ENCODE results near the gene HSPA4.
A peak's percentile ranks its signal among the peaks of the same experiment; 100 is the strongest.

The HSPA4 gene

GRCh38 chr5:133108481-133108921, 56.7 kb downstream of the HSPA4 start:
- Histone ChIP-seq H2AK5ac (ENCODE audit: low read length, severe bottlenecking) (no peak overlapping the region), H3K9me3 (ENCODE audit: control insufficient read depth, low read length) (no peaks in the 10 kb centered on the region), H3K36me3 (ENCODE audit: control insufficient read depth in 1 of 2, insufficient read depth in 2 of 2, low read depth in 1 of 2, low read length in 2 of 2) (peaks cover 13 to 24% of the 10 kb centered on the region in 2 experiments), H3K27ac (ENCODE audit: low read length, poor library complexity, severe bottlenecking) (no peak overlapping the region), H2BK15ac (ENCODE audit: low read depth, poor library complexity, severe bottlenecking) (no peak overlapping the region), H3K4me3 (ENCODE audit: insufficient read depth in 1 of 2, low read depth in 1 of 2, low read length in 2 of 2) (no peak overlapping the region), H2AFZ (ENCODE audit: low read depth, low read length) (no peak overlapping the region), H3K23ac (ENCODE audit: low read length in 2 of 2) (no peak overlapping the region), H3K14ac (ENCODE audit: low read length in 2 of 2) (no peak overlapping the region), H3K18ac (ENCODE audit: low read depth in 1 of 2, low read length in 2 of 2) (no peak overlapping the region), H4K8ac (ENCODE audit: low read length) (no peak overlapping the region), H3K4ac (ENCODE audit: low read depth in 1 of 2, low read length in 2 of 2) (no peak overlapping the region), H2BK12ac (ENCODE audit: low read length in 2 of 2) (no peak overlapping the region), H3K27me3 (ENCODE audit: control insufficient read depth in 1 of 2, insufficient read depth in 1 of 2, low read length in 2 of 2) (peaks cover 0 to 5% of the 10 kb centered on the region in 2 experiments), H2BK120ac (ENCODE audit: low read depth, low read length) (no peak overlapping the region), H3K4me2 (ENCODE audit: low read length, poor library complexity, severe bottlenecking) (no peak overlapping the region), H3K9ac (ENCODE audit: low read length) (no peak overlapping the region), H3K79me1 (replicated peaks; ENCODE audit: low read length, poor library complexity, severe bottlenecking) (peaks cover 8% of the 10 kb centered on the region), H2BK5ac (ENCODE audit: low read depth, low read length, poor library complexity, severe bottlenecking) (no peak overlapping the region), H4K91ac (ENCODE audit: low read length) (no peak overlapping the region), H3K4me1 (ENCODE audit: control insufficient read depth, insufficient read depth, low read depth, low read length) (peaks cover 2% of the 10 kb centered on the region)
- 96% methylated on average over 3 of the region's 13 CpGs for WGBS
- DNase-seq: no peak

- Histone ChIP-seq H2BK12ac (ENCODE audit: low read length in 2 of 2) (no peak overlapping the region), H2BK5ac (ENCODE audit: low read depth, low read length, poor library complexity, severe bottlenecking) (no peak overlapping the region), H4K91ac (ENCODE audit: low read length) (no peak overlapping the region), H2BK15ac (ENCODE audit: low read depth, poor library complexity, severe bottlenecking) (no peak overlapping the region), H3K9me3 (ENCODE audit: control insufficient read depth, low read length) (no peaks in the 10 kb centered on the region), H3K14ac (ENCODE audit: low read length in 2 of 2) (no peak overlapping the region), H3K4me1 (ENCODE audit: control insufficient read depth, insufficient read depth, low read depth, low read length) (peaks cover 4% of the 10 kb centered on the region), H4K8ac (ENCODE audit: low read length) (no peak overlapping the region), H3K4me2 (ENCODE audit: low read length, poor library complexity, severe bottlenecking) (no peak overlapping the region), H3K36me3 (ENCODE audit: control insufficient read depth in 1 of 2, insufficient read depth in 2 of 2, low read depth in 1 of 2, low read length in 2 of 2) (peaks cover 8 to 10% of the 10 kb centered on the region in 2 experiments), H2BK120ac (ENCODE audit: low read depth, low read length) (no peak overlapping the region), H3K9ac (ENCODE audit: low read length) (peak overlapping the region; percentile 39), H2AFZ (ENCODE audit: low read depth, low read length) (no peak overlapping the region), H3K27me3 (ENCODE audit: control insufficient read depth in 1 of 2, insufficient read depth in 1 of 2, low read length in 2 of 2) (peaks cover 0 to 16% of the 10 kb centered on the region in 2 experiments), H3K18ac (ENCODE audit: low read depth in 1 of 2, low read length in 2 of 2) (no peak overlapping the region), H3K23ac (ENCODE audit: low read length in 2 of 2) (no peak overlapping the region), H3K79me1 (replicated peaks; ENCODE audit: low read length, poor library complexity, severe bottlenecking) (peaks cover 6% of the 10 kb centered on the region), H2AK5ac (ENCODE audit: low read length, severe bottlenecking) (no peak overlapping the region), H3K4me3 (ENCODE audit: insufficient read depth in 1 of 2, low read depth in 1 of 2, low read length in 2 of 2) (no peak overlapping the region), H3K27ac (ENCODE audit: low read length, poor library complexity, severe bottlenecking) (no peak overlapping the region), H3K4ac (ENCODE audit: low read depth in 1 of 2, low read length in 2 of 2) (no peak overlapping the region)
- DNase-seq: peak; percentile 25
- WGBS: 86% methylated on average over 4 of the region's 6 CpGs
Observed at GRCh38 chr5:133109655-133110483, 58.1 kb downstream of the HSPA4 start.

GRCh38 chr5:133110709-133111108, 58.9 kb downstream of the HSPA4 start:
- Histone ChIP-seq H2AK5ac (ENCODE audit: low read length, severe bottlenecking) (no peak overlapping the region), H3K4me1 (ENCODE audit: control insufficient read depth, insufficient read depth, low read depth, low read length) (peaks cover 4% of the 10 kb centered on the region), H3K18ac (ENCODE audit: low read depth in 1 of 2, low read length in 2 of 2) (no peak overlapping the region), H2AFZ (ENCODE audit: low read depth, low read length) (no peak overlapping the region), H3K9me3 (ENCODE audit: control insufficient read depth, low read length) (no peaks in the 10 kb centered on the region), H3K27me3 (ENCODE audit: control insufficient read depth in 1 of 2, insufficient read depth in 1 of 2, low read length in 2 of 2) (peaks cover 0 to 16% of the 10 kb centered on the region in 2 experiments), H2BK120ac (ENCODE audit: low read depth, low read length) (no peak overlapping the region), H3K23ac (ENCODE audit: low read length in 2 of 2) (no peak overlapping the region), H4K8ac (ENCODE audit: low read length) (no peak overlapping the region), H3K4me2 (ENCODE audit: low read length, poor library complexity, severe bottlenecking) (no peak overlapping the region), H2BK15ac (ENCODE audit: low read depth, poor library complexity, severe bottlenecking) (no peak overlapping the region), H2BK5ac (ENCODE audit: low read depth, low read length, poor library complexity, severe bottlenecking) (no peak overlapping the region), H2BK12ac (ENCODE audit: low read length in 2 of 2) (no peak overlapping the region), H3K27ac (ENCODE audit: low read length, poor library complexity, severe bottlenecking) (no peak overlapping the region), H3K4me3 (ENCODE audit: insufficient read depth in 1 of 2, low read depth in 1 of 2, low read length in 2 of 2) (no peak overlapping the region), H3K36me3 (ENCODE audit: control insufficient read depth in 1 of 2, insufficient read depth in 2 of 2, low read depth in 1 of 2, low read length in 2 of 2) (peaks cover 2 to 8% of the 10 kb centered on the region in 2 experiments), H3K14ac (ENCODE audit: low read length in 2 of 2) (no peak overlapping the region), H4K91ac (ENCODE audit: low read length) (no peak overlapping the region), H3K79me1 (replicated peaks; ENCODE audit: low read length, poor library complexity, severe bottlenecking) (peaks cover 6% of the 10 kb centered on the region), H3K9ac (ENCODE audit: low read length) (peak overlapping the region; percentile 39), H3K4ac (ENCODE audit: low read depth in 1 of 2, low read length in 2 of 2) (no peak overlapping the region)
- DNase-seq: no peak
- 53% methylated on average over 6 of the region's 6 CpGs for WGBS

GRCh38 chr5:133111299-133111698, 59.5 kb downstream of the HSPA4 start:
- Histone ChIP-seq H3K4me2 (ENCODE audit: low read length, poor library complexity, severe bottlenecking) (no peak overlapping the region), H3K4me1 (ENCODE audit: control insufficient read depth, insufficient read depth, low read depth, low read length) (peaks cover 2% of the 10 kb centered on the region), H4K8ac (ENCODE audit: low read length) (no peak overlapping the region), H3K9me3 (ENCODE audit: control insufficient read depth, low read length) (no peaks in the 10 kb centered on the region), H3K4ac (ENCODE audit: low read depth in 1 of 2, low read length in 2 of 2) (no peak overlapping the region), H3K14ac (ENCODE audit: low read length in 2 of 2) (no peak overlapping the region), H2BK15ac (ENCODE audit: low read depth, poor library complexity, severe bottlenecking) (no peak overlapping the region), H2BK12ac (ENCODE audit: low read length in 2 of 2) (no peak overlapping the region), H2BK120ac (ENCODE audit: low read depth, low read length) (no peak overlapping the region), H3K9ac (ENCODE audit: low read length) (peak overlapping the region; percentile 39), H4K91ac (ENCODE audit: low read length) (no peak overlapping the region), H3K27ac (ENCODE audit: low read length, poor library complexity, severe bottlenecking) (no peak overlapping the region), H2AK5ac (ENCODE audit: low read length, severe bottlenecking) (no peak overlapping the region), H3K36me3 (ENCODE audit: control insufficient read depth in 1 of 2, insufficient read depth in 2 of 2, low read depth in 1 of 2, low read length in 2 of 2) (peaks cover 0 to 8% of the 10 kb centered on the region in 2 experiments), H2BK5ac (ENCODE audit: low read depth, low read length, poor library complexity, severe bottlenecking) (no peak overlapping the region), H3K27me3 (ENCODE audit: control insufficient read depth in 1 of 2, insufficient read depth in 1 of 2, low read length in 2 of 2) (peaks cover 0 to 16% of the 10 kb centered on the region in 2 experiments), H3K4me3 (ENCODE audit: insufficient read depth in 1 of 2, low read depth in 1 of 2, low read length in 2 of 2) (no peak overlapping the region), H3K18ac (ENCODE audit: low read depth in 1 of 2, low read length in 2 of 2) (no peak overlapping the region), H3K23ac (ENCODE audit: low read length in 2 of 2) (no peak overlapping the region), H3K79me1 (replicated peaks; ENCODE audit: low read length, poor library complexity, severe bottlenecking) (peaks cover 6% of the 10 kb centered on the region), H2AFZ (ENCODE audit: low read depth, low read length) (no peak overlapping the region)
- DNase-seq: peak; percentile 80
- 2% methylated on average over 9 of the region's 9 CpGs for WGBS
